LNCaP clone FGC (cell line): ENCODE measurements around the gene CLEC5A.

Source experiments
- DNase-seq: peaks from one replicate; pipeline ENCODE4 v3.0.0-alpha.2; 2011; ENCODE audit warnings: low read depth
- H3K4me3 ChIP-seq: 2 replicates; pipeline ENCODE4 v1.5.1; 2011; ENCODE audit warnings: mild to moderate bottlenecking, low read depth, low read length, control low read depth
- CTCF ChIP-seq: IDR thresholded peaks from 2 replicates; pipeline ENCODE4 v1.5.1; 2012; ENCODE audit warnings: mild to moderate bottlenecking; ENCODE audit not compliant: control insufficient read depth, insufficient read depth; ENCODE audit errors: extremely low read depth

CLEC5A gene

GRCh38 chr7:141960687-141961422 lies 14.1 kb upstream of the CLEC5A start:
- TF ChIP-seq CTCF = no peak
- DNase-seq = no peak
- H3K4me3 ChIP-seq = no peak overlapping the region

- no peak for TF ChIP-seq CTCF
- H3K4me3 ChIP-seq = no peak overlapping the region
- DNase-seq = no peak
Observed at GRCh38 chr7:141956084-141956483, 9.3 kb upstream of the CLEC5A start.

- no peak overlapping the region for H3K4me3 ChIP-seq
- DNase-seq = no peak
- no peak for TF ChIP-seq CTCF
Observed at GRCh38 chr7:141954334-141954733, 7.6 kb upstream of the CLEC5A start.

- no peak for DNase-seq
- no peak for TF ChIP-seq CTCF
Observed at GRCh38 chr7:141952461-141952860, 5.7 kb upstream of the CLEC5A start.

GRCh38 chr7:141950806-141951205 lies 4.0 kb upstream of the CLEC5A start:
- H3K4me3 ChIP-seq = no peak overlapping the region
- no peak for DNase-seq
- TF ChIP-seq CTCF = no peak

More at GRCh38 chr7:141952461-141952860, 5.7 kb upstream of the CLEC5A start:
- H3K4me3 ChIP-seq = no peak overlapping the region

GRCh38 chr7:141949911-141950310 lies 3.1 kb upstream of the CLEC5A start:
- no peak for DNase-seq
- H3K4me3 ChIP-seq = no peak overlapping the region
- TF ChIP-seq CTCF = no peak

GRCh38 chr7:141949451-141949850 lies 2.7 kb upstream of the CLEC5A start:
- no peak for DNase-seq
- no peak for TF ChIP-seq CTCF

More at GRCh38 chr7:141949451-141949850, 2.7 kb upstream of the CLEC5A start:
- no peak overlapping the region for H3K4me3 ChIP-seq
